ENCODE results near the gene SH3PXD2A. TPM values are rescaled to one million over a fixed set of nuclear protein-coding genes. Genes with fewer than 3 reads are reported as not detected.

Gene SH3PXD2A
- total RNA-seq, 4 donors from 2014 or later, result 26.5 to 56.9 (median 33.3) TPM

DNA sequence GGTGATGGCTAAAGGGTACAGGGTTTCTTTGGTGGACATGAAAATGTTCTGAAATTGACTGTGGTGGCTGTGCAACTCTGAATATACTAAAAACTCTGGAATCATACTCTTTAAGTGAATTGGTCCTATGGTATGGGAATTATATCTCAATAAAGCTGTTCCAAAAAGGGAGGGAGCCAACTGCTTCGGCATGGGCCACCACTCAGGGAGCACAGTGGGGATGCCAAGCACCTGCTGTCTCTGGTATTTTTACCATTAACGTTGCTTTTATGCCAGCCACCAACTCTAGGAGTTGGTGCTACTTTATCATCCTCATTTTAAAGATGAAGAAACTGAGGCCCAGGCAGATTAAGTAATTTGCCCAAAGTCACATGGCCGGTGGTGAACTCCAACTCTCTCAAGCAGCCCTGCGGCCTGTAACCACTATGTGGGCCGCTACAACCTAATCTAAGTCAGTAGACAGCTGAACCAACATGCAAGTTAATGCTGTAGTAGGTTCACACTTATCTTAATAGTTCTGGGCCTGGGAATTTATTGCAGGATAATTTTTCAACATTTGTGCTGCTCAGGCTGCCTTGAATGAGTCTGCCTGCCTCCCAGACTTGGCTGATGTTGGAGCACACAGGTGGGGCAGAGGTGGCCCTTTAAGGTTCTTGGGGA, 20.8 kb downstream of the SH3PXD2A start:
- WGBS, 2 donors (ENCODE audit: low coverage in 1 of 2), result 42% methylated on average over 5 of the region's 5 CpGs; no CpG with 5 or more reads in 1 of the 2 donors
- Histone ChIP-seq H3K36me3 (no peaks in the 10 kb centered on the region), H3K27ac (peak overlapping the region; percentile 73 to 79 (median 76)), H3K4me3 (no peak overlapping the region), H3K4me1 (peaks cover 28 to 76% (median 65%) of the 10 kb centered on the region in 4 donors), H3K27me3 (no peaks in the 10 kb centered on the region), H3K9me3 (no peaks in the 10 kb centered on the region)
- in situ Hi-C loops (cut with MboI; ENCODE audit: low pct_ligation_motif_present in 1 of 4, low pct_unique_long_range_greater_than_20kb in 1 of 4, low sequenced_read_pairs in 3 of 4) (no loop called here), intact Hi-C loops (cut with DNase I; ENCODE audit: low total_unique reads) (no loop called here)
- TF ChIP-seq POLR2A (IDR thresholded peaks at IDR 0.05) (no peak), POLR2AphosphoS5 (IDR thresholded peaks at IDR 0.05) (no peak), EP300 (IDR thresholded peaks at IDR 0.05; ENCODE audit: low read depth) (no peak)
- TF ChIP-seq, protein P1, sequence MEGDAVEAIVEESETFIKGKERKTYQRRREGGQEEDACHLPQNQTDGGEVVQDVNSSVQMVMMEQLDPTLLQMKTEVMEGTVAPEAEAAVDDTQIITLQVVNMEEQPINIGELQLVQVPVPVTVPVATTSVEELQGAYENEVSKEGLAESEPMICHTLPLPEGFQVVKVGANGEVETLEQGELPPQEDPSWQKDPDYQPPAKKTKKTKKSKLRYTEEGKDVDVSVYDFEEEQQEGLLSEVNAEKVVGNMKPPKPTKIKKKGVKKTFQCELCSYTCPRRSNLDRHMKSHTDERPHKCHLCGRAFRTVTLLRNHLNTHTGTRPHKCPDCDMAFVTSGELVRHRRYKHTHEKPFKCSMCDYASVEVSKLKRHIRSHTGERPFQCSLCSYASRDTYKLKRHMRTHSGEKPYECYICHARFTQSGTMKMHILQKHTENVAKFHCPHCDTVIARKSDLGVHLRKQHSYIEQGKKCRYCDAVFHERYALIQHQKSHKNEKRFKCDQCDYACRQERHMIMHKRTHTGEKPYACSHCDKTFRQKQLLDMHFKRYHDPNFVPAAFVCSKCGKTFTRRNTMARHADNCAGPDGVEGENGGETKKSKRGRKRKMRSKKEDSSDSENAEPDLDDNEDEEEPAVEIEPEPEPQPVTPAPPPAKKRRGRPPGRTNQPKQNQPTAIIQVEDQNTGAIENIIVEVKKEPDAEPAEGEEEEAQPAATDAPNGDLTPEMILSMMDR (IDR thresholded peaks at IDR 0.05), result no peak
- DNase-seq, result no peak

DNA sequence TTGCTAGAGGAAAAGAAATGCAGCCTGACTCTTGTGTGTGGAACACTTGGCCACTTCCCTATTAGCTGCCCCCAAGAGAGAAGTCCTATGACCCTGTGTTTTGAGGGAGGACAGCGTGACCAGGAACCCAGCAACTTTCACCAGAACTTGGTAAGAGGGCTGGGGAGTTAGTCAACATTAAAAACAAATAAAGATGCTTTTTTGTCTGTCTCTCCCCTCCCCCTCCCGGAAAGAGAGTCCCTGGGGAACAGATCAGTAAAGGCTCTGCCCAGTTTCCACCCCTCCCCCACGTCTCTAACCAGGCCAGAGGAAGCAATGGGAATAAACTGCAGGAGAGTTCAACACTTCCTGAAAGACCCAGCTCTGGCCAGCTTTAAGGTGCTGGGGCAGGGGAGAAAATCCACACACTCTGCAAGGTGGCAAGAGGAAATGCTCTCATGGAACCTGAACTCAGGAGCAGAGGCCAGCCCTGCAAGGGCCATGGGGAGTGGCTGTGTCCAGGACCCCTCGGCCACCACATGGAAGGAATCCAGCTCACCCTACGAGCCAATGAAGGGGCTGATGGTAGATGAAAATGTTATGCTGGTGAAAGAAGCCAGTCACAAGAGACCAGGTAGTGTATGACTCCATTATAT, 21.5 kb downstream of the SH3PXD2A start:
- Histone ChIP-seq H3K27me3 (no peaks in the 10 kb centered on the region), H3K4me1 (peaks cover 28 to 76% (median 64%) of the 10 kb centered on the region in 4 donors), H3K9me3 (no peaks in the 10 kb centered on the region), H3K27ac (peak overlapping the region; percentile 73 to 79 (median 76)), H3K4me3 (no peak overlapping the region), H3K36me3 (no peaks in the 10 kb centered on the region)
- in situ Hi-C loops (cut with MboI; ENCODE audit: low pct_ligation_motif_present in 1 of 4, low pct_unique_long_range_greater_than_20kb in 1 of 4, low sequenced_read_pairs in 3 of 4) (no loop called here), intact Hi-C loops (cut with DNase I; ENCODE audit: low total_unique reads) (no loop called here)
- peak; percentile 78 for DNase-seq
- WGBS, 2 donors (ENCODE audit: low coverage in 1 of 2), result 33% methylated on average over 5 of the region's 5 CpGs; no CpG with 5 or more reads in 1 of the 2 donors
- no peak for TF ChIP-seq EP300 (IDR thresholded peaks at IDR 0.05; ENCODE audit: low read depth)
- TF ChIP-seq POLR2A (IDR thresholded peaks at IDR 0.05), result no peak
- TF ChIP-seq, protein P1 (IDR thresholded peaks at IDR 0.05), result no peak
- TF ChIP-seq POLR2AphosphoS5 (IDR thresholded peaks at IDR 0.05), result no peak

DNA sequence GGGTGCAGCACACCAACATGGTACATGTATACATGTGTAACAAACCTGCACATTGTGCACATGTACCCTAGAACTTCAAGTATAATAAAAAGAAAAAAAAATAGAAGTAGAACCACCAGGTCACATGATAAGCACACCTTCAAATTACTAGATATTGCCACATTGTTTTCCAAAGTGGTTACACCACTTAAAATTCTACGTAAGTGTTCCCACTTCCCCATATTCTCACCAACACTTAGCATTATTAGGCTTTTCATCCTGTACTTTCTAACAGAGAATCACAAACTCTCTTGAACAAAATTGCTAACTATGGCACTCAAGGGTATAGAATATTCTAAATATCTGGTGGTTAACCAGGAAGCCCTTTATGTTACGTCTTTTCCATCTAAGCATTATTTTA, 22.6 kb downstream of the SH3PXD2A start:
- DNase-seq, result no peak
- Histone ChIP-seq H3K4me3 (no peak overlapping the region), H3K27ac (peak overlapping the region in 3 of 4 donors; percentile 73 to 79 (median 75)), H3K4me1 (peaks cover 28 to 71% (median 61%) of the 10 kb centered on the region in 4 donors), H3K36me3 (no peaks in the 10 kb centered on the region), H3K27me3 (no peaks in the 10 kb centered on the region), H3K9me3 (no peaks in the 10 kb centered on the region)
- TF ChIP-seq, protein P1 (IDR thresholded peaks at IDR 0.05), result no peak
- TF ChIP-seq POLR2AphosphoS5 (IDR thresholded peaks at IDR 0.05) (no peak), POLR2A (IDR thresholded peaks at IDR 0.05) (no peak), EP300 (IDR thresholded peaks at IDR 0.05; ENCODE audit: low read depth) (no peak)
- WGBS, 2 donors (ENCODE audit: low coverage in 1 of 2), result 91 to 92% methylated on average over 2 of the region's 2 CpGs
- intact Hi-C loops (cut with DNase I; ENCODE audit: low total_unique reads) (no loop called here), in situ Hi-C loops (cut with MboI; ENCODE audit: low pct_ligation_motif_present in 1 of 4, low pct_unique_long_range_greater_than_20kb in 1 of 4, low sequenced_read_pairs in 3 of 4) (no loop called here)

DNA sequence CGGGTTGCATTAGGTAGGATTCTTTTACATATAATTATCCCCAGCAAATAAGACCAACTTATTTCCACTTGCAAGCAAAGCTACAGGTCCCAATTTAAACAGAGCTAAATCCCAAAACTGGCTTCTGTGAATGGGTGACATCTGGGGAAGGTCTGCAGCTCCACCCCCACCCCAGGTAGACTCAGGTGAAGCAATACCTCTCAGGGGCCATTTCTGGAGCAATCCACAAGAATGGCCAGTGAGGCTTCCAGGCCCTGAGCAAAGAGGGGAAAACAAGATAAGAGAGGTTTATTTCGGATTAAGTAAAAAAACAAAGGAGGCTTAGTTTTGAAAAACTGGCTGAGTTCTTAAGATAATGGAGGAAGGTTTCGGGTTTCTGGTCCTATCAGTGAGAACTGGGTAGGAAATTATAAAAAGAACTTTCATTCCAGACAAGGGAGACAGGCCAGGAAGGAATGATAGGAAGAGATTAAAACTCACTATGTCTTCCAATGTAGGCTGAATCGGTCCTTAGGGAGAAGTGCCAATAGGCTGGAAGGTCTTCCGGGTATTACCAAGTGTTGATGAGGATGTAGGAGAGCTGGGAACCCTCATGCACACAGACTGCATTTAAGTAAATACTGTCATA, 25.4 kb downstream of the SH3PXD2A start:
- Histone ChIP-seq H3K27ac (peak overlapping the region in 1 of 4 donors; percentile 4), H3K27me3 (no peaks in the 10 kb centered on the region), H3K36me3 (no peaks in the 10 kb centered on the region), H3K4me1 (peaks cover 17 to 44% (median 36%) of the 10 kb centered on the region in 4 donors), H3K9me3 (no peaks in the 10 kb centered on the region), H3K4me3 (no peak overlapping the region)
- intact Hi-C loops (cut with DNase I; ENCODE audit: low total_unique reads) (no loop called here), in situ Hi-C loops (cut with MboI; ENCODE audit: low pct_ligation_motif_present in 1 of 4, low pct_unique_long_range_greater_than_20kb in 1 of 4, low sequenced_read_pairs in 3 of 4) (no loop called here)
- TF ChIP-seq, protein P1 (IDR thresholded peaks at IDR 0.05), result no peak
- TF ChIP-seq POLR2AphosphoS5 (IDR thresholded peaks at IDR 0.05) (no peak), POLR2A (IDR thresholded peaks at IDR 0.05) (no peak), EP300 (IDR thresholded peaks at IDR 0.05; ENCODE audit: low read depth) (no peak)
- no peak for DNase-seq
- 78 to 89% methylated on average over 3 to 5 of the region's 5 CpGs for WGBS, 2 donors (ENCODE audit: low coverage in 1 of 2)
